IPS-20b (cell line): ENCODE measurements around the gene CABP4.

Experiments
- H3K27ac ChIP-seq: one replicate; pipeline ENCODE4 v1.5.1; 2013; ENCODE audit warnings: low read length
- H3K27me3 ChIP-seq: 2 replicates; pipeline ENCODE4 v1.6.1; 2013; ENCODE audit warnings: mild to moderate bottlenecking, low read length, inconsistent platforms; ENCODE audit not compliant: insufficient read depth
- H3K36me3 ChIP-seq: 2 replicates; pipeline ENCODE4 v1.6.1; 2013; ENCODE audit warnings: low read depth, mild to moderate bottlenecking, inconsistent platforms, low read length, moderate library complexity; ENCODE audit not compliant: insufficient read depth
- H3K4me1 ChIP-seq: 2 replicates; pipeline ENCODE4 v1.6.1; 2013; ENCODE audit warnings: mild to moderate bottlenecking, control low read depth, inconsistent platforms, low read length, moderate library complexity; ENCODE audit not compliant: insufficient read depth
- H3K4me3 ChIP-seq: 2 replicates; pipeline ENCODE4 v1.5.1; 2013; ENCODE audit warnings: mild to moderate bottlenecking, low read length, inconsistent platforms
- H3K9ac ChIP-seq: 2 replicates; pipeline ENCODE4 v1.6.1; 2013; ENCODE audit warnings: low read depth, mild to moderate bottlenecking, inconsistent platforms, low read length, moderate library complexity
- H3K9me3 ChIP-seq: 2 replicates; pipeline ENCODE4 v1.6.1; 2013; ENCODE audit warnings: mild to moderate bottlenecking, low read depth, low read length, inconsistent platforms; ENCODE audit not compliant: insufficient read depth

Gene CABP4

GRCh38 chr11:67490727-67491065, 35.5 kb downstream of the CABP4 start:
- Histone ChIP-seq H3K27ac (no peak overlapping the region), H3K27me3 (no peaks in the 10 kb centered on the region), H3K9ac (no peak overlapping the region), H3K4me1 (no peaks in the 10 kb centered on the region), H3K9me3 (no peaks in the 10 kb centered on the region), H3K4me3 (no peak overlapping the region), H3K36me3 (peaks cover 12% of the 10 kb centered on the region)

GRCh38 chr11:67491276-67492068, 36.3 kb downstream of the CABP4 start:
- Histone ChIP-seq H3K27ac (no peak overlapping the region), H3K36me3 (peaks cover 12% of the 10 kb centered on the region)

GRCh38 chr11:67492069-67492727, 37.0 kb downstream of the CABP4 start:
- Histone ChIP-seq H3K4me1 (no peaks in the 10 kb centered on the region), H3K27ac (no peak overlapping the region), H3K9me3 (no peaks in the 10 kb centered on the region), H3K9ac (no peak overlapping the region), H3K4me3 (no peak overlapping the region), H3K36me3 (peaks cover 12% of the 10 kb centered on the region), H3K27me3 (no peaks in the 10 kb centered on the region)

More at GRCh38 chr11:67491276-67492068, 36.3 kb downstream of the CABP4 start:
- no peak overlapping the region for H3K9ac ChIP-seq
- no peaks in the 10 kb centered on the region for H3K9me3 ChIP-seq
- H3K27me3 ChIP-seq: no peaks in the 10 kb centered on the region
- H3K4me3 ChIP-seq: no peak overlapping the region
- H3K4me1 ChIP-seq: no peaks in the 10 kb centered on the region

DNA sequence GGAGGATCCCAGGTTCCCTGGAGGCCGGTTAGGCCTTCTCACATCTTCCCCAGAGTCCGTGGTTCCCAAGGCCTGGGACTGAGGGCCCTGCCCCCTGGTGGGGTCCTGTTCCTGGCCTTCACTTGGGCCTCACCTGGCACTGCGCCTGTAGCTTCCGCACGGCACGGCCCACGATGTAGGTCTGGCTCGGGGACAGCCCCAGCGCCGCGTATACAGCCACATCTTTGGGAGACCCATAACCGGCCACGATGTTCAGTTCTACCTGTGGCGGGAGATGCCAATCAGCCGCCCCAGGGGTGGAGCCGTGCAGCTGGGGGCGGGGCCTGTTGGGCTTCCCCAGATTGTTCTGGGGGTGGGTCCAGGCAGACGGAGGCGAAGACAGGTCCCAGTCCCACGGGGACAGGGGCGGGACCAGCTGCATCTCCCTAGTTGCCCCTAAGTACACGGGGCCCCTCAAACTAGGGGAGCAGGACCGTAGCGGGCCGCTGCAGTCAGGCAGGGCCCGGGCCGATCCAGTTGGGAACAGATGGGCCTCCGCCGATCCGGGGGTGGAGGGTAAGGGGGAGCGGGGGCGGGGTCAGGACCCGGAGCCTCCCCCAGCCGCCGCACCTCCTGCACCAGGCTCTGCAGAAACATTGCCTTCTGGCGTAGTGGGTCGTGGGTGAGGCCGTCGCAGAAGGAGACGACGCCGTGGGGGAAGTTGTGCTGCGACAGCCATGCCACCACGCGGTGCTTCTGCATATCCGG, 37.8 kb downstream of the CABP4 start:
- no peak overlapping the region for H3K9ac ChIP-seq
- H3K36me3 ChIP-seq: peaks cover 12% of the 10 kb centered on the region
- H3K4me3 ChIP-seq: no peak overlapping the region
- H3K4me1 ChIP-seq: no peaks in the 10 kb centered on the region
- H3K27me3 ChIP-seq: no peaks in the 10 kb centered on the region
- H3K9me3 ChIP-seq: no peaks in the 10 kb centered on the region
- H3K27ac ChIP-seq: no peak overlapping the region

DNA sequence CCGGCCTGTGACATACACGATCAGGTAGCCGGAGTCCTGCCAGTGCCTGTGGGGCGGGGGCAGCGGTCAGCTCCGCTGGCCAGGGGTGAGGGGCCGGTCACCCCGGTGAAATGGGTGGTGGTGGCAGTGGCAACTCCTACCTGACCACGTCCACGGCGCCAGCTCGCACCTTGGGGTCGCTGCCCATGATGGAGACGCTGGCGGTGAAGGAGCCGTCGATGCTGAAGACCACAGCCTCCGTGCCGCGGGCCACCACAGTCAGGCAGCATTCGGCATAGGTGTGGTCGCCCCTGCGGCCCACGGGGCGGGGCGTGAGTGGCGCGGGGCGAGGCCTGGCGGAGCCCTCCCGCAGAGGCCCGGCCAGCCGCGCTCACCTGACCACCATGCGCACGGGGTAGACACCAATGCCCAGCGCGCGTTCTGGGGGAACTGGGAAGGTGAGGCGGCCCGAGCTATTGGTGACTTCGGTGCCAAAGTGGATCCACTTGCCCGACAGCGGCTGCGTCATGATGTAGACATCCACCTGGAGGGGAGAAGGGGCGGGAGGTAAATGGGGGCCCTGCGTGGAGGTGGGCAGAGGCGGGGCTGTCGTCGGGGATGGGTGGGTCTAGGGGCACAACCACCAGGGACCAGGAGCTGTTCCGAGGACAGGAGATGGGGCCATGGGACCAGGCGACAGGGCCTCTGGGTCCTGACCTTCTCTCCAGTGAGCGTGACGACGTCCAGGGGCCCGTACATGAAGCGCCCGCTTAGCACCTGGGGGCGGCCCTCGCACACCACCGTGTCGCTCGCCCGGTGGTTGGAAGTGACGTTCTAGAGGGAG, 38.6 kb downstream of the CABP4 start:
- no peak overlapping the region for H3K9ac ChIP-seq
- H3K36me3 ChIP-seq: peaks cover 12% of the 10 kb centered on the region
- no peaks in the 10 kb centered on the region for H3K4me1 ChIP-seq
- no peak overlapping the region for H3K27ac ChIP-seq
- no peak overlapping the region for H3K4me3 ChIP-seq
- no peaks in the 10 kb centered on the region for H3K9me3 ChIP-seq
- no peaks in the 10 kb centered on the region for H3K27me3 ChIP-seq

- H3K4me3 ChIP-seq: no peak overlapping the region
- peaks cover 12% of the 10 kb centered on the region for H3K36me3 ChIP-seq
- H3K4me1 ChIP-seq: no peaks in the 10 kb centered on the region
Observed at GRCh38 chr11:67494371-67495233, 39.4 kb downstream of the CABP4 start.

GRCh38 chr11:67495234-67496005, 40.3 kb downstream of the CABP4 start:
- no peaks in the 10 kb centered on the region for H3K27me3 ChIP-seq
- peaks cover 12% of the 10 kb centered on the region for H3K36me3 ChIP-seq
- H3K4me1 ChIP-seq: no peaks in the 10 kb centered on the region
- no peak overlapping the region for H3K9ac ChIP-seq
- no peak overlapping the region for H3K27ac ChIP-seq
- H3K4me3 ChIP-seq: no peak overlapping the region
- no peaks in the 10 kb centered on the region for H3K9me3 ChIP-seq

More at GRCh38 chr11:67494371-67495233, 39.4 kb downstream of the CABP4 start:
- H3K27me3 ChIP-seq: no peaks in the 10 kb centered on the region
- no peak overlapping the region for H3K9ac ChIP-seq
- H3K27ac ChIP-seq: no peak overlapping the region
- H3K9me3 ChIP-seq: no peaks in the 10 kb centered on the region

DNA sequence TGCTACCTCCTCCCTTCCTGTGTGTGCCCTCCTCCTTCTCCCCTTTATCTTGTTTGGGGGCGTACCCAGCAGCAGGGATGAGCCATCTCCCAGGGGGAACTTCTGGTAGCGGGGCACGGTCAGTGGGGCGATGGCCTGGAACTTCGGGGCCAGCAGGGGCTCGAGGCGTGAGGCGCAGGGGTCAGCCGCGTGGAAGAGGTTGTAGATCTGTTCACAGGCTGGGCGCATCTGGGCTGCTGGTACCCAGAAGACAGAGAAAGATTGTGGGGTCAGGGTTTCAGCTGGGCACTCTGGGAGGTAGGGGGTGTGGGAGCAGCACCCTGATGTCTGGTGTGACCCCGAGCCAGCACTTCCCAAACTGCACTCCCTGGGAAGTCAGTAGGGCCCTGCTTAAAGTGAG, 41.0 kb downstream of the CABP4 start:
- Histone ChIP-seq H3K4me1 (no peaks in the 10 kb centered on the region), H3K9ac (no peak overlapping the region), H3K36me3 (peaks cover 15% of the 10 kb centered on the region), H3K27me3 (no peaks in the 10 kb centered on the region), H3K4me3 (no peak overlapping the region), H3K27ac (no peak overlapping the region), H3K9me3 (no peaks in the 10 kb centered on the region)

GRCh38 chr11:67497656-67498291, 42.6 kb downstream of the CABP4 start:
- Histone ChIP-seq H3K27ac (no peak overlapping the region), H3K9ac (no peak overlapping the region), H3K27me3 (peaks cover 1% of the 10 kb centered on the region), H3K9me3 (no peaks in the 10 kb centered on the region), H3K36me3 (peaks cover 14% of the 10 kb centered on the region), H3K4me3 (no peak overlapping the region), H3K4me1 (no peaks in the 10 kb centered on the region)

GRCh38 chr11:67498544-67498972, 43.4 kb downstream of the CABP4 start:
- H3K27me3 ChIP-seq: peaks cover 9% of the 10 kb centered on the region
- no peak overlapping the region for H3K9ac ChIP-seq
- H3K27ac ChIP-seq: no peak overlapping the region
- no peaks in the 10 kb centered on the region for H3K9me3 ChIP-seq
- H3K36me3 ChIP-seq: peaks cover 14% of the 10 kb centered on the region
- no peak overlapping the region for H3K4me3 ChIP-seq
- H3K4me1 ChIP-seq: no peaks in the 10 kb centered on the region
